Measurements from ENCODE around the gene SHMT2.

The SHMT2 gene

GRCh38 chr12:57229046-57229633 is 371 bp upstream of the SHMT2 start:
- DNase-seq, result no peak

- DNase-seq, result no peak
Measured at GRCh38 chr12:57230381-57231155, 1.1 kb downstream of the SHMT2 start.

- no peak for DNase-seq
Measured at GRCh38 chr12:57231276-57232021, 1.9 kb downstream of the SHMT2 start.

GRCh38 chr12:57232156-57232756 is 2.7 kb downstream of the SHMT2 start:
- DNase-seq, result no peak

- no peak for DNase-seq
Measured at GRCh38 chr12:57233357-57234232, 4.1 kb downstream of the SHMT2 start.

GRCh38 chr12:57234233-57234570 is 4.7 kb downstream of the SHMT2 start:
- no peak for DNase-seq

GRCh38 chr12:57234571-57235016 is 5.1 kb downstream of the SHMT2 start:
- peak; percentile 22 for DNase-seq

- peak; percentile 24 for DNase-seq
Measured at GRCh38 chr12:57235017-57235727, 5.7 kb downstream of the SHMT2 start.

GRCh38 chr12:57235728-57236131 is 6.2 kb downstream of the SHMT2 start:
- DNase-seq, result no peak

GRCh38 chr12:57236201-57236924 is 6.9 kb downstream of the SHMT2 start:
- DNase-seq, result peak; percentile 53

- no peak for DNase-seq
Measured at GRCh38 chr12:57236925-57237595, 7.5 kb downstream of the SHMT2 start.

GRCh38 chr12:57237596-57237931 is 8.1 kb downstream of the SHMT2 start:
- no peak for DNase-seq

GRCh38 chr12:57237932-57238853 is 8.7 kb downstream of the SHMT2 start:
- DNase-seq, result peak; percentile 56

- peak; percentile 95 for DNase-seq
Measured at GRCh38 chr12:57238854-57239554, 9.5 kb downstream of the SHMT2 start.

- DNase-seq, result no peak
Measured at GRCh38 chr12:57239587-57240065, 10.1 kb downstream of the SHMT2 start.

- DNase-seq, result peak; percentile 78
Measured at GRCh38 chr12:57240066-57240921, 10.8 kb downstream of the SHMT2 start.

GRCh38 chr12:57240926-57241401 is 11.5 kb downstream of the SHMT2 start:
- DNase-seq, result no peak

Measured in stimulated activated CD8-positive, alpha-beta memory T cell treated with anti-CD3 and anti-CD28 coated beads, Interleukin-4, amount 100 ng/mL, for 48 hours (primary cell).